ENCODE results near the gene ASCL5. TPM values are rescaled to one million over a fixed set of nuclear protein-coding genes. Genes with fewer than 3 reads are reported as not detected.

The ASCL5 gene
- total and polyA plus RNA-seq, 7 donors, result 0.26 to 0.30 TPM; not detected in 5

- peaks cover 1 to 100% of the 10 kb centered on the region in 2 donors for H3K36me3 ChIP-seq (ENCODE audit: insufficient read depth in 1 of 2, low read depth in 1 of 2)
- DNase-seq (no peak), ATAC-seq (no peak)
- no peaks in the 10 kb centered on the region for H3K9me3 ChIP-seq
- H3K27me3 ChIP-seq (ENCODE audit: insufficient read depth in 3 of 3, low read length in 2 of 3), result no peaks in the 10 kb centered on the region
- TF ChIP-seq CTCF (IDR thresholded peaks at IDR 0.05), result no peak
- intact Hi-C loops (cut with DNase I), result loop anchor here in 1 of 2 donors (5.0 kb wide), 1 partner anchor 75 kb away; no protein-coding TSS in a partner anchor
- no peak overlapping the region for H3K27ac ChIP-seq
- H3K4me1 ChIP-seq, result peaks cover 7% of the 10 kb centered on the region
- WGBS, 3 donors, result 88 to 93% (median 90%) methylated on average over 17 of the region's 17 CpGs
- no peak overlapping the region for H3K4me3 ChIP-seq
Measured at GRCh38 chr1:201146626-201147390, 19.8 kb upstream of the ASCL5 start.

GRCh38 chr1:201145816-201146215, 18.8 kb upstream of the ASCL5 start:
- no peaks in the 10 kb centered on the region for H3K9me3 ChIP-seq
- no peak for TF ChIP-seq CTCF (IDR thresholded peaks at IDR 0.05)
- peaks cover 7% of the 10 kb centered on the region for H3K4me1 ChIP-seq
- DNase-seq, result no peak
- peaks cover 2 to 100% of the 10 kb centered on the region in 2 donors for H3K36me3 ChIP-seq (ENCODE audit: insufficient read depth in 1 of 2, low read depth in 1 of 2)
- no peak overlapping the region for H3K4me3 ChIP-seq
- no peak for ATAC-seq
- WGBS, 3 donors, result 90 to 97% (median 95%) methylated on average over 7 of the region's 7 CpGs
- no peak overlapping the region for H3K27ac ChIP-seq
- intact Hi-C loops (cut with DNase I), result loop anchor here in 1 of 2 donors (5.0 kb wide), 1 partner anchor 76 kb away; no protein-coding TSS in a partner anchor
- no peaks in the 10 kb centered on the region for H3K27me3 ChIP-seq (ENCODE audit: insufficient read depth in 3 of 3, low read length in 2 of 3)

- no peak overlapping the region for H3K4me3 ChIP-seq
- peaks cover 7% of the 10 kb centered on the region for H3K4me1 ChIP-seq
- no peaks in the 10 kb centered on the region for H3K27me3 ChIP-seq (ENCODE audit: insufficient read depth in 3 of 3, low read length in 2 of 3)
- peaks cover 2 to 100% of the 10 kb centered on the region in 2 donors for H3K36me3 ChIP-seq (ENCODE audit: insufficient read depth in 1 of 2, low read depth in 1 of 2)
- no peak for TF ChIP-seq CTCF (IDR thresholded peaks at IDR 0.05)
- no peak overlapping the region for H3K27ac ChIP-seq
- intact Hi-C loops (cut with DNase I), result loop anchor here in 1 of 2 donors (5.0 kb wide), 1 partner anchor 77 kb away; no protein-coding TSS in a partner anchor
- 69 to 84% (median 77%) methylated on average over 3 of the region's 3 CpGs for WGBS, 3 donors
- no peaks in the 10 kb centered on the region for H3K9me3 ChIP-seq
- DNase-seq, result no peak
- no peak for ATAC-seq
Measured at GRCh38 chr1:201145132-201145531, 18.1 kb upstream of the ASCL5 start.

- Histone ChIP-seq H3K4me3 (no peak overlapping the region), H3K9me3 (no peaks in the 10 kb centered on the region), H3K27me3 (ENCODE audit: insufficient read depth in 3 of 3, low read length in 2 of 3) (no peaks in the 10 kb centered on the region), H3K27ac (no peak overlapping the region), H3K4me1 (peaks cover 2% of the 10 kb centered on the region), H3K36me3 (ENCODE audit: insufficient read depth in 1 of 2, low read depth in 1 of 2) (peaks cover 2 to 100% of the 10 kb centered on the region in 2 donors)
- ATAC-seq, result no peak
- 77 to 86% (median 79%) methylated on average over 5 of the region's 5 CpGs for WGBS, 3 donors
- DNase-seq, result no peak
- intact Hi-C loops (cut with DNase I), result loop anchor here in 1 of 2 donors (5.0 kb wide), 1 partner anchor 78 kb away; no protein-coding TSS in a partner anchor
- no peak for TF ChIP-seq CTCF (IDR thresholded peaks at IDR 0.05)
Measured at GRCh38 chr1:201144701-201145100, 17.7 kb upstream of the ASCL5 start.
